Measurements from ENCODE around the gene NANS.

DNA sequence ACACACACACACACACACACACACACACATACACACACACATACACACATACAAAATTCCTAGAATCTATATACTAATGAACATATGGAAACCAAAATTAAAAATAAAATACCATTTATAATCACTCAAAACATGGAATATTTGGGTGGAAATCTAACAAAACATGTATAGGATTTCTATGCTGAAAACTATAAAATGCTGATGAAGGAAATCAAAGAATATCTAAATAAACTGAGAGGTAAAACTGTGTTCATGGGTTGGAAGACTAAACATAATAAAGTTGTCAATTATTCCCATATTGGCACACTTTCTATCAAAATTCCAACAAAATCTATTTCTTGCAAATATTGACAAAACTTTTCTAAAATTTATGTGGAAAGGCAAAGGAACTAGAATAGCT, 25.4 kb upstream of the NANS start:
- TF ChIP-seq, protein P1, sequence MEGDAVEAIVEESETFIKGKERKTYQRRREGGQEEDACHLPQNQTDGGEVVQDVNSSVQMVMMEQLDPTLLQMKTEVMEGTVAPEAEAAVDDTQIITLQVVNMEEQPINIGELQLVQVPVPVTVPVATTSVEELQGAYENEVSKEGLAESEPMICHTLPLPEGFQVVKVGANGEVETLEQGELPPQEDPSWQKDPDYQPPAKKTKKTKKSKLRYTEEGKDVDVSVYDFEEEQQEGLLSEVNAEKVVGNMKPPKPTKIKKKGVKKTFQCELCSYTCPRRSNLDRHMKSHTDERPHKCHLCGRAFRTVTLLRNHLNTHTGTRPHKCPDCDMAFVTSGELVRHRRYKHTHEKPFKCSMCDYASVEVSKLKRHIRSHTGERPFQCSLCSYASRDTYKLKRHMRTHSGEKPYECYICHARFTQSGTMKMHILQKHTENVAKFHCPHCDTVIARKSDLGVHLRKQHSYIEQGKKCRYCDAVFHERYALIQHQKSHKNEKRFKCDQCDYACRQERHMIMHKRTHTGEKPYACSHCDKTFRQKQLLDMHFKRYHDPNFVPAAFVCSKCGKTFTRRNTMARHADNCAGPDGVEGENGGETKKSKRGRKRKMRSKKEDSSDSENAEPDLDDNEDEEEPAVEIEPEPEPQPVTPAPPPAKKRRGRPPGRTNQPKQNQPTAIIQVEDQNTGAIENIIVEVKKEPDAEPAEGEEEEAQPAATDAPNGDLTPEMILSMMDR (IDR thresholded peaks at IDR 0.05), result no peak
- no peak for TF ChIP-seq POLR2A (IDR thresholded peaks at IDR 0.05)

Measured in esophagus squamous epithelium (tissue), 4 donors.